Panc1 (cell line): Measurements from ENCODE around the gene DACH1.

Source experiments
- POLR2AphosphoS5 ChIP-seq: IDR thresholded peaks from 2 replicates; pipeline ENCODE4 v1.6.1; 2012; ENCODE audit warnings: mild to moderate bottlenecking, low read depth, low read length, moderate library complexity
- SIN3A ChIP-seq: IDR thresholded peaks from 2 replicates; pipeline ENCODE4 v1.6.1; 2012; ENCODE audit warnings: low read depth, mild to moderate bottlenecking, low read length, moderate library complexity, borderline replicate concordance; ENCODE audit not compliant: insufficient read depth
- TCF7L2 ChIP-seq: IDR thresholded peaks from 2 replicates; pipeline ENCODE4 v1.6.1; 2011; ENCODE audit warnings: mild to moderate bottlenecking, low read depth, low read length, inconsistent platforms
- TF ChIP-seq, protein P1 (sequence below): fragments of 450-650 bp; IDR thresholded peaks from 2 replicates; pipeline ENCODE4 v1.5.1; 2017; ENCODE audit warnings: mild to moderate bottlenecking
- TF ChIP-seq, protein P2 (sequence below), 2 experiments: IDR thresholded peaks; 2 replicates each; pipeline ENCODE4 v1.6.1; 2011 to 2012; ENCODE audit warnings: low read depth in 2 of 2, control low read depth in 1 of 2, low read length in 1 of 2, mild to moderate bottlenecking in 1 of 2, moderate library complexity in 1 of 2; ENCODE audit not compliant: insufficient read depth in 1 of 2

DNA sequence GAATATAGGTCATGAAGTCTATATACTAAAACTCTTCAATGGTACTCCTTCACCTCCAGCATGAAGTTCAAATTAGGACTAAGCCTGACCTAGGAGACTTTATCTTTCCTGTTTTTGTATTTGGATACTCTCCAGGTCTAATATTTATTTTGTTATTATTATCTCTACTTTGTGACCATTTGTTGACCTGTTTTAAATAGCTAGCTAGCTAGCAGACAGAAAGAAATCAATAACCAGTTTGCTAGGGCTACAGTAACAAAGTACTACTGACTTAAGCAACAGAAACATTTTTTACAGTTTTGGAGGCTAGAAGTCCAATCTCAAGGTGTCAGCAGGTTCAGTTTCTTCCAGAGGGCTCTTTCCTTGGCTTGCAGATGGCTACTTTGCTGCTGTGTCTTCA lies 15.1 kb upstream of the DACH1 start:
- TF ChIP-seq, protein P1, sequence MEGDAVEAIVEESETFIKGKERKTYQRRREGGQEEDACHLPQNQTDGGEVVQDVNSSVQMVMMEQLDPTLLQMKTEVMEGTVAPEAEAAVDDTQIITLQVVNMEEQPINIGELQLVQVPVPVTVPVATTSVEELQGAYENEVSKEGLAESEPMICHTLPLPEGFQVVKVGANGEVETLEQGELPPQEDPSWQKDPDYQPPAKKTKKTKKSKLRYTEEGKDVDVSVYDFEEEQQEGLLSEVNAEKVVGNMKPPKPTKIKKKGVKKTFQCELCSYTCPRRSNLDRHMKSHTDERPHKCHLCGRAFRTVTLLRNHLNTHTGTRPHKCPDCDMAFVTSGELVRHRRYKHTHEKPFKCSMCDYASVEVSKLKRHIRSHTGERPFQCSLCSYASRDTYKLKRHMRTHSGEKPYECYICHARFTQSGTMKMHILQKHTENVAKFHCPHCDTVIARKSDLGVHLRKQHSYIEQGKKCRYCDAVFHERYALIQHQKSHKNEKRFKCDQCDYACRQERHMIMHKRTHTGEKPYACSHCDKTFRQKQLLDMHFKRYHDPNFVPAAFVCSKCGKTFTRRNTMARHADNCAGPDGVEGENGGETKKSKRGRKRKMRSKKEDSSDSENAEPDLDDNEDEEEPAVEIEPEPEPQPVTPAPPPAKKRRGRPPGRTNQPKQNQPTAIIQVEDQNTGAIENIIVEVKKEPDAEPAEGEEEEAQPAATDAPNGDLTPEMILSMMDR = no peak
- TF ChIP-seq, protein P2, sequence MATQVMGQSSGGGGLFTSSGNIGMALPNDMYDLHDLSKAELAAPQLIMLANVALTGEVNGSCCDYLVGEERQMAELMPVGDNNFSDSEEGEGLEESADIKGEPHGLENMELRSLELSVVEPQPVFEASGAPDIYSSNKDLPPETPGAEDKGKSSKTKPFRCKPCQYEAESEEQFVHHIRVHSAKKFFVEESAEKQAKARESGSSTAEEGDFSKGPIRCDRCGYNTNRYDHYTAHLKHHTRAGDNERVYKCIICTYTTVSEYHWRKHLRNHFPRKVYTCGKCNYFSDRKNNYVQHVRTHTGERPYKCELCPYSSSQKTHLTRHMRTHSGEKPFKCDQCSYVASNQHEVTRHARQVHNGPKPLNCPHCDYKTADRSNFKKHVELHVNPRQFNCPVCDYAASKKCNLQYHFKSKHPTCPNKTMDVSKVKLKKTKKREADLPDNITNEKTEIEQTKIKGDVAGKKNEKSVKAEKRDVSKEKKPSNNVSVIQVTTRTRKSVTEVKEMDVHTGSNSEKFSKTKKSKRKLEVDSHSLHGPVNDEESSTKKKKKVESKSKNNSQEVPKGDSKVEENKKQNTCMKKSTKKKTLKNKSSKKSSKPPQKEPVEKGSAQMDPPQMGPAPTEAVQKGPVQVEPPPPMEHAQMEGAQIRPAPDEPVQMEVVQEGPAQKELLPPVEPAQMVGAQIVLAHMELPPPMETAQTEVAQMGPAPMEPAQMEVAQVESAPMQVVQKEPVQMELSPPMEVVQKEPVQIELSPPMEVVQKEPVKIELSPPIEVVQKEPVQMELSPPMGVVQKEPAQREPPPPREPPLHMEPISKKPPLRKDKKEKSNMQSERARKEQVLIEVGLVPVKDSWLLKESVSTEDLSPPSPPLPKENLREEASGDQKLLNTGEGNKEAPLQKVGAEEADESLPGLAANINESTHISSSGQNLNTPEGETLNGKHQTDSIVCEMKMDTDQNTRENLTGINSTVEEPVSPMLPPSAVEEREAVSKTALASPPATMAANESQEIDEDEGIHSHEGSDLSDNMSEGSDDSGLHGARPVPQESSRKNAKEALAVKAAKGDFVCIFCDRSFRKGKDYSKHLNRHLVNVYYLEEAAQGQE (IDR thresholded peaks at IDR 0.05; ENCODE audit: insufficient read depth in 1 of 2, low read depth in 2 of 2, low read length in 1 of 2) = no peak
- TF ChIP-seq POLR2AphosphoS5 (no peak), TCF7L2 (no peak), SIN3A (no peak)
